GM18526 (cell line): ENCODE results near the gene MFN1.

Experiments used
- POLR2A ChIP-seq: IDR thresholded peaks from 3 replicates; pipeline ENCODE4 v1.6.1; 2011; ENCODE audit not compliant: insufficient read length; ENCODE audit errors: extremely low read depth

Gene MFN1

GRCh38 chr3:179347345-179348194, at the start of gene MFN1:
MFN1 (plus strand) TSS chr3:179347709; CDS start chr3:179348852, 1,143 bp downstream.
- peak; percentile 97 for TF ChIP-seq POLR2A

GRCh38 chr3:179297971-179298725, 49.4 kb upstream of the MFN1 start:
- TF ChIP-seq POLR2A = no peak

- TF ChIP-seq POLR2A = no peak
Observed at GRCh38 chr3:179299316-179299715, 48.2 kb upstream of the MFN1 start.

- TF ChIP-seq POLR2A = no peak
Observed at GRCh38 chr3:179299999-179300613, 47.4 kb upstream of the MFN1 start.

- no peak for TF ChIP-seq POLR2A
Observed at GRCh38 chr3:179301645-179302044, 45.9 kb upstream of the MFN1 start.

- no peak for TF ChIP-seq POLR2A
Observed at GRCh38 chr3:179302111-179302510, 45.4 kb upstream of the MFN1 start.

- no peak for TF ChIP-seq POLR2A
Observed at GRCh38 chr3:179304605-179305004, 42.9 kb upstream of the MFN1 start.

GRCh38 chr3:179308001-179308400, 39.5 kb upstream of the MFN1 start:
- TF ChIP-seq POLR2A = no peak

GRCh38 chr3:179309225-179310078, 38.1 kb upstream of the MFN1 start:
- TF ChIP-seq POLR2A = no peak

GRCh38 chr3:179318876-179319275, 28.6 kb upstream of the MFN1 start:
- no peak for TF ChIP-seq POLR2A

- TF ChIP-seq POLR2A = no peak
Observed at GRCh38 chr3:179321668-179322285, 25.7 kb upstream of the MFN1 start.

- TF ChIP-seq POLR2A = peak; percentile 85
Observed at GRCh38 chr3:179322286-179323196, 25.0 kb upstream of the MFN1 start, which contains the start of gene ZNF639. ZNF639 (plus strand) TSS chr3:179323031; CDS start chr3:179328294, 5,263 bp downstream.

- TF ChIP-seq POLR2A = no peak
Observed at GRCh38 chr3:179323197-179324110, 24.1 kb upstream of the MFN1 start.
